H9 (cell line): ENCODE results near the gene OR10A6. TPM values are rescaled to one million over a fixed set of nuclear protein-coding genes. Genes with fewer than 3 reads are reported as not detected.

ENCODE experiments used
- DNase-seq: peaks from one replicate; pipeline ENCODE4 v3.0.0-alpha.2; 2017
- H2AFZ ChIP-seq: one replicate; pipeline ENCODE4 v1.6.1; 2013; ENCODE audit warnings: mild to moderate bottlenecking, low read length, control low read depth, moderate library complexity
- H2AK5ac ChIP-seq: 2 replicates; pipeline ENCODE4 v1.6.1; 2013; ENCODE audit warnings: low read length, control low read depth, mixed read lengths; ENCODE audit not compliant: insufficient read length
- H2BK120ac ChIP-seq: one replicate; pipeline ENCODE4 v1.6.1; 2013; ENCODE audit warnings: low read depth, mild to moderate bottlenecking, low read length, control low read depth, inconsistent platforms; ENCODE audit not compliant: poor library complexity, severe bottlenecking
- H2BK12ac ChIP-seq: 2 replicates; pipeline ENCODE4 v1.6.1; 2013; ENCODE audit warnings: low read length, control low read depth, mixed read lengths, low read depth; ENCODE audit not compliant: insufficient read length
- H2BK15ac ChIP-seq: 2 replicates; pipeline ENCODE4 v1.6.1; 2013; ENCODE audit warnings: low read depth, low read length, control low read depth
- H2BK20ac ChIP-seq: one replicate; pipeline ENCODE4 v1.6.1; 2013; ENCODE audit warnings: low read depth, mild to moderate bottlenecking, low read length, control low read depth, inconsistent platforms; ENCODE audit not compliant: poor library complexity, severe bottlenecking
- H2BK5ac ChIP-seq: 2 replicates; pipeline ENCODE4 v1.6.1; 2013; ENCODE audit warnings: low read length, control low read depth, mixed read lengths; ENCODE audit not compliant: insufficient read length
- H3K14ac ChIP-seq: 2 replicates; pipeline ENCODE4 v1.6.1; 2013; ENCODE audit warnings: low read length, control low read depth; ENCODE audit not compliant: insufficient read depth
- H3K18ac ChIP-seq: 2 replicates; pipeline ENCODE4 v1.6.1; 2013; ENCODE audit warnings: low read depth, mild to moderate bottlenecking, mixed read lengths, low read length, control low read depth; ENCODE audit not compliant: insufficient read length
- H3K23ac ChIP-seq: 2 replicates; pipeline ENCODE4 v1.6.1; 2013; ENCODE audit warnings: low read length, control low read depth, mixed read lengths, low read depth; ENCODE audit not compliant: insufficient read length
- H3K23me2 ChIP-seq: 2 replicates; pipeline ENCODE4 v1.6.1; 2013; ENCODE audit warnings: low read depth, mild to moderate bottlenecking, mixed read lengths, low read length, control low read depth; ENCODE audit not compliant: insufficient read length, poor library complexity, severe bottlenecking
- H3K27ac ChIP-seq: 2 replicates; pipeline ENCODE4 v1.5.1; 2013; ENCODE audit warnings: low read length, control low read depth, mixed read lengths, low read depth; ENCODE audit not compliant: insufficient read length
- H3K27me3 ChIP-seq: 2 replicates; pipeline ENCODE4 v1.6.1; 2013; ENCODE audit warnings: low read length, control low read depth, inconsistent platforms; ENCODE audit not compliant: insufficient read depth
- H3K4ac ChIP-seq: 2 replicates; pipeline ENCODE4 v1.6.1; 2013; ENCODE audit warnings: low read depth, mild to moderate bottlenecking, control low read depth, inconsistent platforms, low read length, moderate library complexity
- H3K4me1 ChIP-seq: 2 replicates; pipeline ENCODE4 v1.6.1; 2013; ENCODE audit warnings: low read length, control low read depth, inconsistent platforms; ENCODE audit not compliant: insufficient read depth
- H3K4me2 ChIP-seq: 2 replicates; pipeline ENCODE4 v1.6.1; 2013; ENCODE audit warnings: low read length, control low read depth, mixed read lengths; ENCODE audit not compliant: insufficient read length, insufficient read depth
- H3K56ac ChIP-seq: 2 replicates; pipeline ENCODE4 v1.6.1; 2013; ENCODE audit warnings: low read depth, mild to moderate bottlenecking, mixed read lengths, low read length, control low read depth; ENCODE audit not compliant: insufficient read length
- H3K79me1 ChIP-seq: 2 replicates; pipeline ENCODE4 v1.6.1; 2013; ENCODE audit warnings: low read depth, mild to moderate bottlenecking, moderate library complexity, low read length, control low read depth, inconsistent platforms; ENCODE audit not compliant: insufficient read depth, poor library complexity, severe bottlenecking
- H3K79me2 ChIP-seq: 2 replicates; pipeline ENCODE4 v1.6.1; 2013; ENCODE audit warnings: low read length, control low read depth, inconsistent platforms; ENCODE audit not compliant: insufficient read depth
- H3K9ac ChIP-seq: 2 replicates; pipeline ENCODE4 v1.6.1; 2013; ENCODE audit warnings: low read length, control low read depth, mixed read lengths; ENCODE audit not compliant: insufficient read length; ENCODE audit errors: extremely low read depth
- H3K9me3 ChIP-seq: one replicate; pipeline ENCODE4 v1.6.1; 2013; ENCODE audit warnings: low read depth, low read length, inconsistent platforms; ENCODE audit not compliant: control insufficient read depth
- H3T11ph ChIP-seq: one replicate; pipeline ENCODE4 v1.6.1; 2013; ENCODE audit warnings: mild to moderate bottlenecking, low read length, control low read depth, inconsistent platforms
- H4K20me1 ChIP-seq: one replicate; pipeline ENCODE4 v1.6.1; 2013; ENCODE audit not compliant: control insufficient read depth, insufficient read length, insufficient read depth
- H4K5ac ChIP-seq: 2 replicates; pipeline ENCODE4 v1.6.1; 2013; ENCODE audit warnings: low read depth, mild to moderate bottlenecking, mixed read lengths, low read length, control low read depth; ENCODE audit not compliant: insufficient read length
- H4K8ac ChIP-seq: replicated peaks from 2 replicates; pipeline ENCODE4 v1.6.1; 2013; ENCODE audit warnings: low read length, control low read depth, mixed read lengths, low read depth; ENCODE audit not compliant: insufficient read length
- H4K91ac ChIP-seq: 2 replicates; pipeline ENCODE4 v1.6.1; 2013; ENCODE audit warnings: low read depth, mild to moderate bottlenecking, moderate library complexity, mixed read lengths, low read length, control low read depth; ENCODE audit not compliant: insufficient read length
- H3K27ac Mint-ChIP-seq, 3 experiments: 2 replicates in 2 of 3; 3 replicates in 1 of 3; pipeline ENCODE4 v1.8.0; 2020 to 2021; ENCODE audit warnings: mixed read lengths in 3 of 3, mild to moderate bottlenecking in 1 of 3, moderate library complexity in 1 of 3
- H3K27me3 Mint-ChIP-seq: 2 replicates; pipeline ENCODE4 v1.8.0; 2021; ENCODE audit warnings: low read depth, mild to moderate bottlenecking, moderate library complexity, mixed read lengths
- H3K36me3 Mint-ChIP-seq, 3 experiments: 2 replicates in 2 of 3; 3 replicates in 1 of 3; pipeline ENCODE4 v1.8.0; 2020 to 2021; ENCODE audit warnings: low read depth in 3 of 3, mixed read lengths in 3 of 3; ENCODE audit not compliant: insufficient read depth in 1 of 3
- H3K4me1 Mint-ChIP-seq, 2 experiments: 2 replicates each; pipeline ENCODE4 v1.8.0; 2020; ENCODE audit warnings: mixed read lengths in 2 of 2
- H3K4me3 Mint-ChIP-seq, 2 experiments: 2 replicates in 1 of 2; 3 replicates in 1 of 2; pipeline ENCODE4 v1.8.0; 2020 to 2021; ENCODE audit warnings: mild to moderate bottlenecking in 2 of 2, mixed read lengths in 2 of 2, moderate library complexity in 1 of 2
- H3K9me3 Mint-ChIP-seq, 2 experiments: 2 replicates in 1 of 2; 3 replicates in 1 of 2; pipeline ENCODE4 v1.8.0; 2020; ENCODE audit warnings: mild to moderate bottlenecking in 2 of 2, mixed read lengths in 2 of 2, moderate library complexity in 1 of 2
- CTCF ChIP-seq: fragments of 200-600 bp; sonication (generic); conservative IDR thresholded peaks from 3 replicates; pipeline ENCODE4 v1.8.0; 2021; ENCODE audit warnings: antibody characterized with exemption, mild to moderate bottlenecking
- WGBS: extraction: QIAGEN DNeasy Blood & Tissue Kit; methylation state at CpG from one replicate; pipeline ENCODE4 v1.1.7; 2013; ENCODE audit warnings: missing lambda C conversion rate, low lambda C conversion rate, mixed read lengths; ENCODE audit not compliant: insufficient read length; ENCODE audit errors: extremely low coverage; 5-methylcytosine and 5-hydroxymethylcytosine counted together
- total RNA-seq: library from RNA; stranded (reverse); gene quantifications from 2 replicates; pipeline ENCODE4 v1.2.1, GENCODE V29; 2021

OR10A6 gene
- total RNA-seq, 1 experiment from 2014 or later = not detected

- Histone ChIP-seq H3K79me2 (no peaks in the 10 kb centered on the region), H3K23ac (no peak overlapping the region), H2AFZ (peak overlapping the region; percentile 80), H2BK5ac (no peak overlapping the region), H4K8ac (no peak overlapping the region), H3K79me1 (no peaks in the 10 kb centered on the region), H3K4me1 (peaks cover 2% of the 10 kb centered on the region; the same call in 1 of the 2 replicates), H3K18ac (no peak overlapping the region), H3K14ac (no peak overlapping the region), H2BK15ac (no peak overlapping the region), H3T11ph (no peak overlapping the region), H2AK5ac (no peak overlapping the region), H4K20me1 (no peaks in the 10 kb centered on the region), H2BK120ac (no peak overlapping the region), H2BK20ac (no peak overlapping the region), H3K23me2 (no peaks in the 10 kb centered on the region), H3K56ac (no peak overlapping the region), H3K27ac (peak overlapping the region; percentile 8), H3K4ac (no peak overlapping the region), H3K9me3 (no peaks in the 10 kb centered on the region), H3K9ac (no peak overlapping the region), H4K91ac (no peak overlapping the region), H3K4me2 (peak overlapping the region; percentile 36), H2BK12ac (no peak overlapping the region), H3K27me3 (no peaks in the 10 kb centered on the region), H4K5ac (no peak overlapping the region)
- Mint-ChIP-seq H3K36me3 (no peaks in the 10 kb centered on the region), H3K27me3 (no peaks in the 10 kb centered on the region), H3K27ac (peak overlapping the region in 2 of 3 experiments; percentile 30 to 42; a peak in 2 of 7 replicates), H3K4me3 (no peak overlapping the region; a peak in 2 of 5 replicates), H3K9me3 (no peaks in the 10 kb centered on the region), H3K4me1 (peaks cover 39 to 47% of the 10 kb centered on the region in 2 experiments)
- TF ChIP-seq CTCF = no peak
- no CpG with 5 or more reads among the region's 3 CpGs for WGBS
- peak; percentile 80 for DNase-seq
These were observed 38.9 kb upstream of the OR10A6 start for GRCh38 chr11:7969756-7970646.
